Testis (tissue), 2 donors: ENCODE results near the gene TMEM212.

Experiments used
- CTCF ChIP-seq, 3 experiments: fragments of 450-650 bp in 2 of 3; fragments of 200-600 bp in 1 of 3; sonication (generic) in 1 of 3; IDR thresholded peaks; one replicate each; pipeline ENCODE4 v1.5.1; 2016 to 2019; ENCODE audit warnings: antibody characterized with exemption in 3 of 3, mild to moderate bottlenecking in 2 of 3, moderate library complexity in 1 of 3
- POLR2A ChIP-seq: fragments of 450-650 bp; IDR thresholded peaks from one replicate; pipeline ENCODE4 v1.6.1; 2017; ENCODE audit warnings: antibody characterized with exemption, mild to moderate bottlenecking, moderate library complexity

DNA sequence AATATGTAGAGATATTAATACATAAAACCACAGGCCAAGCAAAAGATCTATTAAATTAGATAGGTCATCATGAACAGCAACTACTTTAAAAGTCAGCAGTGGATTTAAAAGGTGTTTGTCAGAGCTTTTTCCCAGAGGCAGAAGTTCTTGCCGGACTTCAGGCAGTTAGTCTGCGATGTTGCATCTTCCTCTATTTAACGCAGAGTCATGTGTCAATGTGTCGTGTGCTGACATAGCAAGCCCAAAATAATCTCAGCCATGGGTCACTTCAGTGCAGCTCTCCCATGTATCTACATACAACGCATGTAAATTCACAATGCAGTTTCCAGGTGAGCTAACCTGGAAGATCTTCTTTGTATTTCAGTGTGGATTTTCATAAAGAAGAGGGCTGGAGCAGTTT, 8.0 kb upstream of the TMEM212 start:
- TF ChIP-seq CTCF (IDR thresholded peaks at IDR 0.05) (no peak), POLR2A (no peak)
